HEK293 (cell line): ENCODE measurements around the gene PPP1R1A.

ENCODE experiments used
- CTCF ChIA-PET: fragments of 350-600 bp; formaldehyde crosslinking; extraction: SDS; loops from one replicate; lab custom pipeline; 2021; ENCODE audit warnings: antibody characterized with exemption; lab: Yijun Ruan, JAX
- POLR2A ChIA-PET: fragments of 300-600 bp; formaldehyde crosslinking; extraction: SDS; loops from one replicate; lab custom pipeline; 2020; ENCODE audit warnings: antibody characterized with exemption, inconsistent platforms; lab: Yijun Ruan, JAX
- H3K27ac ChIP-seq: fragments of 200-500 bp; sonication (Bioruptor generic); 2 replicates; pipeline ENCODE4 v1.5.1; 2014; ENCODE audit warnings: low read depth, low read length, control low read depth, inconsistent platforms; ENCODE audit errors: extremely low read depth
- H3K36me3 ChIP-seq, 2 experiments: fragments of 200-500 bp in 1 of 2; sonication (Bioruptor generic) in 1 of 2; 1 replicate in 1 of 2; 2 replicates in 1 of 2; pipeline ENCODE4 v1.5.1; 2014 to 2017; ENCODE audit warnings: inconsistent platforms in 2 of 2, low read length in 2 of 2; ENCODE audit not compliant: control insufficient read depth in 2 of 2, insufficient read depth in 1 of 2
- H3K4me1 ChIP-seq: fragments of 200-500 bp; sonication (Bioruptor generic); 2 replicates; pipeline ENCODE4 v1.5.1; 2014; ENCODE audit warnings: mild to moderate bottlenecking, low read length, inconsistent platforms; ENCODE audit not compliant: control insufficient read depth, insufficient read depth
- H3K4me3 ChIP-seq: 2 replicates; pipeline ENCODE4 v1.5.1; 2011; ENCODE audit warnings: low read depth, mild to moderate bottlenecking, control low read depth, low read length, moderate library complexity
- H3K9me3 ChIP-seq: fragments of 200-500 bp; sonication (Bioruptor generic); 2 replicates; pipeline ENCODE4 v1.5.1; 2014; ENCODE audit warnings: low read depth, low read length, inconsistent platforms; ENCODE audit not compliant: control insufficient read depth, insufficient read depth
- RBAK ChIP-seq: fragments of 450-650 bp; formaldehyde crosslinking; IDR thresholded peaks from 2 replicates; pipeline ENCODE4 v1.5.1; 2016; ENCODE audit warnings: missing biosample characterization, missing genetic modification characterization
- REPIN1 ChIP-seq: fragments of 450-650 bp; formaldehyde crosslinking; IDR thresholded peaks from 2 replicates; pipeline ENCODE4 v1.5.1; 2017; ENCODE audit warnings: missing biosample characterization, missing genetic modification characterization, low read depth
- SP2 ChIP-seq: fragments of 450-650 bp; formaldehyde crosslinking; IDR thresholded peaks from 2 replicates; pipeline ENCODE4 v1.5.1; 2016; ENCODE audit warnings: missing biosample characterization, missing genetic modification characterization
- ZFP69B ChIP-seq: fragments of 450-650 bp; formaldehyde crosslinking; IDR thresholded peaks from 2 replicates; pipeline ENCODE4 v1.5.1; 2016; ENCODE audit warnings: missing biosample characterization, missing genetic modification characterization
- ZNF341 ChIP-seq: fragments of 450-650 bp; formaldehyde crosslinking; IDR thresholded peaks from 2 replicates; pipeline ENCODE4; 2016; ENCODE audit warnings: low read depth, missing biosample characterization, missing genetic modification characterization
- ZNF391 ChIP-seq: fragments of 450-650 bp; formaldehyde crosslinking; IDR thresholded peaks from 2 replicates; pipeline ENCODE4 v1.5.1; 2016; ENCODE audit warnings: low read depth, missing biosample characterization, missing genetic modification characterization, borderline replicate concordance
- ZNF426 ChIP-seq: fragments of 450-650 bp; formaldehyde crosslinking; IDR thresholded peaks from 2 replicates; pipeline ENCODE4 v1.5.1; 2017; ENCODE audit warnings: missing biosample characterization, missing genetic modification characterization, mild to moderate bottlenecking, inconsistent platforms, moderate library complexity
- ZNF473 ChIP-seq: fragments of 450-650 bp; formaldehyde crosslinking; IDR thresholded peaks from 2 replicates; pipeline ENCODE4 v1.5.1; 2017; ENCODE audit warnings: missing biosample characterization, missing genetic modification characterization
- ZNF530 ChIP-seq: fragments of 450-650 bp; formaldehyde crosslinking; IDR thresholded peaks from 2 replicates; pipeline ENCODE4 v1.5.1; 2016; ENCODE audit warnings: low read depth, missing biosample characterization, missing genetic modification characterization
- ZNF544 ChIP-seq: fragments of 450-650 bp; formaldehyde crosslinking; IDR thresholded peaks from 2 replicates; pipeline ENCODE4 v1.5.0; 2017; ENCODE audit warnings: missing biosample characterization, missing genetic modification characterization
- ZNF555 ChIP-seq: fragments of 450-650 bp; formaldehyde crosslinking; conservative IDR thresholded peaks from 2 replicates; pipeline ENCODE4 v1.5.1; 2017; ENCODE audit warnings: missing biosample characterization, mild to moderate bottlenecking, missing genetic modification characterization, inconsistent platforms
- ZNF571 ChIP-seq: fragments of 450-650 bp; formaldehyde crosslinking; IDR thresholded peaks from 2 replicates; pipeline ENCODE4 v1.5.0; 2017; ENCODE audit warnings: missing biosample characterization, missing genetic modification characterization
- ZNF600 ChIP-seq: fragments of 450-650 bp; formaldehyde crosslinking; IDR thresholded peaks from 2 replicates; pipeline ENCODE4 v1.5.1; 2016; ENCODE audit warnings: missing biosample characterization, missing genetic modification characterization
- ZNF626 ChIP-seq: fragments of 450-650 bp; sonication (Bioruptor Pico); formaldehyde crosslinking; IDR thresholded peaks from 2 replicates; pipeline ENCODE4 v1.5.1; 2018; ENCODE audit warnings: missing biosample characterization, missing genetic modification characterization, inconsistent platforms
- ZNF645 ChIP-seq: fragments of 450-650 bp; formaldehyde crosslinking; IDR thresholded peaks from 2 replicates; pipeline ENCODE4; 2016; ENCODE audit warnings: missing biosample characterization, missing genetic modification characterization
- ZNF677 ChIP-seq: fragments of 450-650 bp; IDR thresholded peaks from 2 replicates; pipeline ENCODE4 v1.5.0; 2018; ENCODE audit warnings: missing biosample characterization, mild to moderate bottlenecking, missing genetic modification characterization, moderate library complexity
- ZNF701 ChIP-seq: fragments of 450-650 bp; formaldehyde crosslinking; IDR thresholded peaks from 2 replicates; pipeline ENCODE4 v1.5.1; 2016; ENCODE audit warnings: missing biosample characterization, missing genetic modification characterization
- ZSCAN16 ChIP-seq: fragments of 450-650 bp; formaldehyde crosslinking; IDR thresholded peaks from 2 replicates; pipeline ENCODE4 v1.5.1; 2016; ENCODE audit warnings: missing biosample characterization, missing genetic modification characterization
- ZSCAN30 ChIP-seq: fragments of 450-650 bp; IDR thresholded peaks from 2 replicates; pipeline ENCODE4 v1.5.1; 2018; ENCODE audit warnings: missing biosample characterization, mild to moderate bottlenecking, missing genetic modification characterization, moderate library complexity
- TF ChIP-seq, protein P1 (sequence below): fragments of 450-650 bp; IDR thresholded peaks from 2 replicates; pipeline ENCODE4 v1.5.1; 2018; ENCODE audit warnings: missing biosample characterization, missing genetic modification characterization
- TF ChIP-seq, protein P2 (sequence below): fragments of 450-650 bp; formaldehyde crosslinking; conservative IDR thresholded peaks from 2 replicates; pipeline ENCODE4 v1.5.1; 2016; ENCODE audit warnings: low read depth, missing biosample characterization, missing genetic modification characterization
- TF ChIP-seq, protein P3 (sequence below): fragments of 450-650 bp; formaldehyde crosslinking; IDR thresholded peaks from 2 replicates; pipeline ENCODE4 v1.5.1; 2017; ENCODE audit warnings: missing biosample characterization, missing genetic modification characterization

PPP1R1A gene

DNA sequence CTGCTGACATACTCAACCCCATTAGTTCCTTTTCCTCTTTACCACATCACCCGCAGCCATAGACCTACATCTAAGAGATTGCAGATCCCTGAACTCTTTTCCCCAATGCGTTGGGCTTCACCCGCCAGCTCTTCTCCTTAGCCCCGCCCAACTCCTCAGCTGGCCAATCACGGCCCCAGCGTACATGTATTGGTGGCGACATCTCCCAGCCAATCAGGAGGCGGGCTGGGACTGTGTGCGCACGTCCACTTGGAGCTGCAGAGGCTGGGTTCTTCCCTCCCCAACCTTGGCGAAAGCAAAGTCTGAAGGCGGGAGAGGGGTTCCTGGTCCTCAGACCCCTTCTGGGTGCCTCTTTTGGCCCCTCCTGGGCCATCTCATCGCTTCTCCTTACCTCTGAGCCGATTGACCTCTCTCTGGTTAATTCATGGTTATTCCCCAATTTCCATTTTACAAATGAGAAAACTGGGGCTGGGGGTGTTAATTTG, 28.0 kb downstream of the PPP1R1A start:
- no peak overlapping the region for H3K27ac ChIP-seq
- H3K36me3 ChIP-seq: no peaks in the 10 kb centered on the region
- peaks cover 13% of the 10 kb centered on the region for H3K4me1 ChIP-seq
- no peak overlapping the region for H3K4me3 ChIP-seq
- no peaks in the 10 kb centered on the region for H3K9me3 ChIP-seq
- ChIA-PET CTCF (interaction anchor here (0.6 to 3.9 kb wide), 5 partner anchors 13 to 369 kb away, joined by 3 to 16 read pairs (median 3); no protein-coding TSS in a partner anchor), POLR2A (no interaction called here)
- TF ChIP-seq SP2 (tag by site-specific recombination): 0 out of 2 replicates have a peak, but pooled peaks have one; percentile 13
- TF ChIP-seq ZSCAN16 (tag by site-specific recombination): no peak
- no peak for TF ChIP-seq ZNF571 (tag by site-specific recombination)
- TF ChIP-seq RBAK (tag by site-specific recombination): no peak
- TF ChIP-seq, protein P1, sequence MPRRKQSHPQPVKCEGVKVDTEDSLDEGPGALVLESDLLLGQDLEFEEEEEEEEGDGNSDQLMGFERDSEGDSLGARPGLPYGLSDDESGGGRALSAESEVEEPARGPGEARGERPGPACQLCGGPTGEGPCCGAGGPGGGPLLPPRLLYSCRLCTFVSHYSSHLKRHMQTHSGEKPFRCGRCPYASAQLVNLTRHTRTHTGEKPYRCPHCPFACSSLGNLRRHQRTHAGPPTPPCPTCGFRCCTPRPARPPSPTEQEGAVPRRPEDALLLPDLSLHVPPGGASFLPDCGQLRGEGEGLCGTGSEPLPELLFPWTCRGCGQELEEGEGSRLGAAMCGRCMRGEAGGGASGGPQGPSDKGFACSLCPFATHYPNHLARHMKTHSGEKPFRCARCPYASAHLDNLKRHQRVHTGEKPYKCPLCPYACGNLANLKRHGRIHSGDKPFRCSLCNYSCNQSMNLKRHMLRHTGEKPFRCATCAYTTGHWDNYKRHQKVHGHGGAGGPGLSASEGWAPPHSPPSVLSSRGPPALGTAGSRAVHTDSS (tag by site-specific recombination): no peak

- Histone ChIP-seq H3K36me3 (no peaks in the 10 kb centered on the region), H3K4me1 (peaks cover 13% of the 10 kb centered on the region), H3K4me3 (no peak overlapping the region), H3K27ac (no peak overlapping the region), H3K9me3 (no peaks in the 10 kb centered on the region)
- TF ChIP-seq ZFP69B (tag by site-specific recombination) (no peak), ZNF555 (tag by site-specific recombination) (no peak), ZNF677 (tag by site-specific recombination) (no peak), ZNF473 (no peak), ZNF426 (no peak), ZNF626 (tag by site-specific recombination) (no peak), ZNF701 (tag by site-specific recombination) (no peak), ZNF645 (tag by site-specific recombination) (no peak), REPIN1 (tag by site-specific recombination) (no peak), ZSCAN30 (no peak), ZNF341 (tag by site-specific recombination) (no peak), ZNF530 (tag by site-specific recombination) (no peak), ZNF600 (no peak), ZNF544 (tag by site-specific recombination) (no peak), ZNF391 (tag by site-specific recombination) (no peak)
- TF ChIP-seq, protein P2, sequence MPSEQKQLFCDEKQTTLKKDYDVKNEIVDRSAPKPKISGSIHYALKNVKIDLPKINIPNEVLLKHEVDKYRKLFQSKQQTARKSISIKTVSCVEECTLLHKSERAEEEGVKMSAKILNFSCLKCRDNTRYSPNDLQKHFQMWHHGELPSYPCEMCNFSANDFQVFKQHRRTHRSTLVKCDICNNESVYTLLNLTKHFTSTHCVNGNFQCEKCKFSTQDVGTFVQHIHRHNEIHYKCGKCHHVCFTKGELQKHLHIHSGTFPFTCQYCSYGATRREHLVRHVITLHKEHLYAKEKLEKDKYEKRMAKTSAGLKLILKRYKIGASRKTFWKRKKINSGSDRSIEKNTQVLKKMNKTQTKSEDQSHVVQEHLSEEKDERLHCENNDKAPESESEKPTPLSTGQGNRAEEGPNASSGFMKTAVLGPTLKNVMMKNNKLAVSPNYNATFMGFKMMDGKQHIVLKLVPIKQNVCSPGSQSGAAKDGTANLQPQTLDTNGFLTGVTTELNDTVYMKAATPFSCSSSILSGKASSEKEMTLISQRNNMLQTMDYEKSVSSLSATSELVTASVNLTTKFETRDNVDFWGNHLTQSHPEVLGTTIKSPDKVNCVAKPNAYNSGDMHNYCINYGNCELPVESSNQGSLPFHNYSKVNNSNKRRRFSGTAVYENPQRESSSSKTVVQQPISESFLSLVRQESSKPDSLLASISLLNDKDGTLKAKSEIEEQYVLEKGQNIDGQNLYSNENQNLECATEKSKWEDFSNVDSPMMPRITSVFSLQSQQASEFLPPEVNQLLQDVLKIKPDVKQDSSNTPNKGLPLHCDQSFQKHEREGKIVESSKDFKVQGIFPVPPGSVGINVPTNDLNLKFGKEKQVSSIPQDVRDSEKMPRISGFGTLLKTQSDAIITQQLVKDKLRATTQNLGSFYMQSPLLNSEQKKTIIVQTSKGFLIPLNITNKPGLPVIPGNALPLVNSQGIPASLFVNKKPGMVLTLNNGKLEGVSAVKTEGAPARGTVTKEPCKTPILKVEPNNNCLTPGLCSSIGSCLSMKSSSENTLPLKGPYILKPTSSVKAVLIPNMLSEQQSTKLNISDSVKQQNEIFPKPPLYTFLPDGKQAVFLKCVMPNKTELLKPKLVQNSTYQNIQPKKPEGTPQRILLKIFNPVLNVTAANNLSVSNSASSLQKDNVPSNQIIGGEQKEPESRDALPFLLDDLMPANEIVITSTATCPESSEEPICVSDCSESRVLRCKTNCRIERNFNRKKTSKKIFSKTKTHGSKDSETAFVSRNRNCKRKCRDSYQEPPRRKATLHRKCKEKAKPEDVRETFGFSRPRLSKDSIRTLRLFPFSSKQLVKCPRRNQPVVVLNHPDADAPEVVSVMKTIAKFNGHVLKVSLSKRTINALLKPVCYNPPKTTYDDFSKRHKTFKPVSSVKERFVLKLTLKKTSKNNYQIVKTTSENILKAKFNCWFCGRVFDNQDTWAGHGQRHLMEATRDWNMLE (tag by site-specific recombination): no peak
- TF ChIP-seq, protein P3, sequence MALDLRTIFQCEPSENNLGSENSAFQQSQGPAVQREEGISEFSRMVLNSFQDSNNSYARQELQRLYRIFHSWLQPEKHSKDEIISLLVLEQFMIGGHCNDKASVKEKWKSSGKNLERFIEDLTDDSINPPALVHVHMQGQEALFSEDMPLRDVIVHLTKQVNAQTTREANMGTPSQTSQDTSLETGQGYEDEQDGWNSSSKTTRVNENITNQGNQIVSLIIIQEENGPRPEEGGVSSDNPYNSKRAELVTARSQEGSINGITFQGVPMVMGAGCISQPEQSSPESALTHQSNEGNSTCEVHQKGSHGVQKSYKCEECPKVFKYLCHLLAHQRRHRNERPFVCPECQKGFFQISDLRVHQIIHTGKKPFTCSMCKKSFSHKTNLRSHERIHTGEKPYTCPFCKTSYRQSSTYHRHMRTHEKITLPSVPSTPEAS (tag by site-specific recombination): no peak
- POLR2A ChIA-PET: no interaction called here
- CTCF ChIA-PET: interaction anchor here (0.6 to 3.9 kb wide), 6 partner anchors 9 to 160 kb away, joined by 3 to 16 read pairs (median 4); partner anchors contain the start of gene PDE1B
These were observed 29.7 kb downstream of the PPP1R1A start for GRCh38 chr12:54558759-54559158.
